HepG2 (cell line): ENCODE data around the gene TGFA. TPM values are rescaled to one million over a fixed set of nuclear protein-coding genes. Genes with fewer than 3 reads are reported as not detected.

Experiments
- ELF3 ChIP-seq: IDR thresholded peaks from 2 replicates; pipeline ENCODE4 v1.6.1; 2016; ENCODE audit warnings: missing genetic modification reagents, missing compliant biosample characterization
- FLYWCH1 ChIP-seq: sonication (generic); formaldehyde crosslinking; IDR thresholded peaks from 2 replicates; pipeline ENCODE4 v1.8.1; 2023; ENCODE audit warnings: mild to moderate bottlenecking, missing genetic modification reagents
- NCOA2 ChIP-seq: sonication (generic); formaldehyde crosslinking; IDR thresholded peaks from 2 replicates; pipeline ENCODE4 v1.8.0; 2022; ENCODE audit warnings: inconsistent platforms
- NRL ChIP-seq: sonication (generic); formaldehyde crosslinking; IDR thresholded peaks from 2 replicates; pipeline ENCODE4 v1.5.0; 2020; ENCODE audit warnings: missing genetic modification reagents, mild to moderate bottlenecking, moderate library complexity, borderline replicate concordance
- POLR2A ChIP-seq, 2 experiments: IDR thresholded peaks; 2 replicates each; pipeline ENCODE4 v1.6.1; 2011; ENCODE audit warnings: low read depth in 2 of 2, low read length in 2 of 2, mild to moderate bottlenecking in 1 of 2, moderate library complexity in 1 of 2; ENCODE audit not compliant: insufficient read depth in 1 of 2
- POLR2AphosphoS2 ChIP-seq: IDR thresholded peaks from 2 replicates; pipeline ENCODE4 v1.6.1; 2011; ENCODE audit warnings: low read depth, low read length, improper control_type of control experiment
- RFX5 ChIP-seq: IDR thresholded peaks from 2 replicates; pipeline ENCODE4 v1.6.1; 2011; ENCODE audit warnings: low read depth, low read length, improper control_type of control experiment
- SATB2 ChIP-seq: sonication (generic); formaldehyde crosslinking; IDR thresholded peaks from 2 replicates; pipeline ENCODE4 v1.5.0; 2020; ENCODE audit warnings: missing genetic modification reagents
- SIX4 ChIP-seq: sonication (generic); formaldehyde crosslinking; IDR thresholded peaks from 2 replicates; pipeline ENCODE4 v1.4.0; 2020; ENCODE audit warnings: missing genetic modification reagents
- SKI ChIP-seq: fragments of 450-650 bp; IDR thresholded peaks from one replicate; pipeline ENCODE4 v1.6.1; 2018; ENCODE audit warnings: mild to moderate bottlenecking; ENCODE audit not compliant: partially characterized antibody
- SP2 ChIP-seq: sonication (generic); formaldehyde crosslinking; IDR thresholded peaks from 2 replicates; pipeline ENCODE4 v1.5.1; 2020; ENCODE audit warnings: mild to moderate bottlenecking, missing genetic modification reagents
- THYN1 ChIP-seq: sonication (generic); formaldehyde crosslinking; IDR thresholded peaks from 2 replicates; pipeline ENCODE4 v1.8.1; 2023; ENCODE audit warnings: low read depth, mild to moderate bottlenecking, moderate library complexity, missing genetic modification reagents, borderline replicate concordance
- ZNF101 ChIP-seq: sonication (generic); formaldehyde crosslinking; IDR thresholded peaks from 2 replicates; pipeline ENCODE4 v1.4.0; 2020; ENCODE audit warnings: mild to moderate bottlenecking, low read depth, missing genetic modification reagents, borderline replicate concordance
- ZNF138 ChIP-seq: sonication (generic); formaldehyde crosslinking; IDR thresholded peaks from 2 replicates; pipeline ENCODE4 v1.5.0; 2020; ENCODE audit warnings: mild to moderate bottlenecking, low read depth, missing genetic modification reagents
- ZNF331 ChIP-seq: sonication (generic); formaldehyde crosslinking; IDR thresholded peaks from 2 replicates; pipeline ENCODE4 v1.4.0; 2020; ENCODE audit warnings: missing genetic modification reagents
- ZNF430 ChIP-seq: sonication (generic); formaldehyde crosslinking; IDR thresholded peaks from 2 replicates; pipeline ENCODE4 v1.9.0; 2021; ENCODE audit warnings: mild to moderate bottlenecking, missing genetic modification reagents
- ZNF441 ChIP-seq: sonication (generic); formaldehyde crosslinking; IDR thresholded peaks from 2 replicates; pipeline ENCODE4 v1.7.0; 2021; ENCODE audit warnings: missing genetic modification reagents, borderline replicate concordance
- ZNF562 ChIP-seq: sonication (generic); formaldehyde crosslinking; IDR thresholded peaks from 2 replicates; pipeline ENCODE4 v1.8.0; 2022; ENCODE audit warnings: missing genetic modification reagents, borderline replicate concordance
- ZNF563 ChIP-seq: sonication (generic); formaldehyde crosslinking; IDR thresholded peaks from 2 replicates; pipeline ENCODE4 v1.8.0; 2022; ENCODE audit warnings: mild to moderate bottlenecking, moderate library complexity, missing genetic modification reagents
- ZNF577 ChIP-seq: sonication (generic); formaldehyde crosslinking; IDR thresholded peaks from 2 replicates; pipeline ENCODE4 v1.4.0; 2020; ENCODE audit warnings: mild to moderate bottlenecking, low read depth, missing genetic modification reagents, borderline replicate concordance
- ZNF619 ChIP-seq: sonication (generic); formaldehyde crosslinking; IDR thresholded peaks from 2 replicates; pipeline ENCODE4 v1.4.0; 2020; ENCODE audit warnings: mild to moderate bottlenecking, missing genetic modification reagents
- ZNF678 ChIP-seq: sonication (generic); formaldehyde crosslinking; IDR thresholded peaks from 2 replicates; pipeline ENCODE4 v1.4.0; 2020; ENCODE audit warnings: mild to moderate bottlenecking, missing genetic modification reagents
- ZNF749 ChIP-seq: sonication (generic); formaldehyde crosslinking; IDR thresholded peaks from 2 replicates; pipeline ENCODE4 v1.8.0; 2022; ENCODE audit warnings: mild to moderate bottlenecking, missing genetic modification reagents, moderate library complexity, borderline replicate concordance
- ZNF766 ChIP-seq: sonication (generic); formaldehyde crosslinking; IDR thresholded peaks from 2 replicates; pipeline ENCODE4 v1.5.0; 2020; ENCODE audit warnings: missing genetic modification reagents, borderline replicate concordance
- ZNF773 ChIP-seq: sonication (generic); formaldehyde crosslinking; IDR thresholded peaks from 2 replicates; pipeline ENCODE4 v1.4.0; 2020; ENCODE audit warnings: missing genetic modification reagents, borderline replicate concordance
- ZNF776 ChIP-seq: sonication (generic); formaldehyde crosslinking; IDR thresholded peaks from 2 replicates; pipeline ENCODE4 v1.4.0; 2020; ENCODE audit warnings: mild to moderate bottlenecking, missing genetic modification reagents
- ZNF839 ChIP-seq: sonication (generic); formaldehyde crosslinking; IDR thresholded peaks from 2 replicates; pipeline ENCODE4 v1.4.0; 2020; ENCODE audit warnings: missing genetic modification reagents, mild to moderate bottlenecking, borderline replicate concordance
- polyA plus RNA-seq, 8 experiments: library from polyadenylated mRNA; depleted of rRNA in 3 of 8; stranded (reverse) in 7 of 8; unstranded in 1 of 8; fragments of >200 nt; fragmentation: Illumina TruSeq in 4 of 8; extraction: Trizol in 4 of 8; gene quantifications; 2 replicates each; pipeline versions ENCODE4 v1.2.1 to v1.2.3, GENCODE V29; 2011 to 2016; ENCODE audit warnings: low read depth in 4 of 8, missing spikeins in 1 of 8, mixed read lengths in 1 of 8; ENCODE audit not compliant: insufficient read depth in 1 of 8
- total RNA-seq, 5 experiments: library from RNA; depleted of rRNA; stranded (reverse); fragments of >200 nt; fragmentation: Illumina TruSeq; extraction: Trizol; gene quantifications; 2 replicates each; pipeline ENCODE4 v1.2.3, GENCODE V29; 2016; ENCODE audit warnings: low read depth in 1 of 5
- TF ChIP-seq, protein P1 (sequence below): sonication (generic); formaldehyde crosslinking; IDR thresholded peaks from 2 replicates; pipeline ENCODE4 v1.4.0; 2020; ENCODE audit warnings: low read depth, mild to moderate bottlenecking, missing genetic modification reagents
- TF ChIP-seq, protein P2 (sequence below): sonication (generic); formaldehyde crosslinking; IDR thresholded peaks from 2 replicates; pipeline ENCODE4 v1.9.0; 2022; ENCODE audit warnings: low read depth, missing genetic modification reagents
- TF ChIP-seq, protein P3 (sequence below): sonication (generic); formaldehyde crosslinking; IDR thresholded peaks from 2 replicates; pipeline ENCODE4 v1.5.0; 2020; ENCODE audit warnings: missing genetic modification reagents

The TGFA gene
- total and polyA plus RNA-seq, 2 of the 13 experiments (the other 11 are each of a cell fraction or from before 2014, with no cell fraction given): 7.8 to 15.3 TPM

DNA sequence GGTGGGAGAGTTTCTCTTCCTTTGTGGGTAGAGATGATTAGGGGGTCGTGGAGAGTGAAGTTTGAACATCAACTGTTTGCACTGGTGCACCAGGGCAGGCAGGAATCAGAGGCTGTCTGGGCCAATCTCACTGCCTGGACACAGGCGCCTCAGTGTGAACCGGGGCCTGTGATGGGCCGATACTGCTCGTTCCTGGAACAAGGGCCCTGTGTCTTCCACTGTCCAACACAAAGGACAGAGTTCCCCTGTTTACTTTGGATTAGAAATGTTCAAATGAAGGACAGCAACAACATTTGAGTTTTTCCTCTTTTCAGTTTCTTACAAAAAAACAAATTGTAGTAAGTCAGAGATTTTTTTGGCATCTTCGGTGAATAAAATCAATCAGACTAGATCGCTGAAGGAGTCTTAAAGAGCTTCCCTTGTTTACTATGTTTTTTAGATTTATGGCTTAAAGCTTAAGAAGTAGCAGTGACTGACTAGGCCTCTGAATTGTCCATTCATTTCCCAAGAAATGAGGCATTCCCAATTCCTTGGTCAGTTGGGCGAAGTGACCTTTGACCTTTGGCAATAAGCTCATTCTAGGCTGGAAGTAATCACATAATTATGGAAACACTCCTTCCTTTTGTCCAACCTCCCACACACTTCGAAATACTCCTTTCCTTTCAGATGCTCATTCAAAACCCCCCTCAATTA is 11.6 kb upstream of the TGFA start (continued):
- no peak for TF ChIP-seq ZNF766 (CRISPR knock-in tag)
- no peak for TF ChIP-seq ZNF619 (CRISPR knock-in tag)
- no peak for TF ChIP-seq SKI
- no peak for TF ChIP-seq POLR2AphosphoS2
- no peak for TF ChIP-seq ZNF577 (CRISPR knock-in tag)
- TF ChIP-seq ZNF749 (CRISPR knock-in tag): no peak
- TF ChIP-seq FLYWCH1 (CRISPR knock-in tag): no peak
- no peak for TF ChIP-seq ZNF563 (CRISPR knock-in tag)
- no peak for TF ChIP-seq ZNF773
- peak; percentile 89 for TF ChIP-seq NCOA2 (CRISPR knock-in tag)
- no peak for TF ChIP-seq ZNF776
- TF ChIP-seq SIX4 (CRISPR knock-in tag): peak; percentile 40; the same call in 1 of the 2 replicates
- peak; percentile 61; the same call in 1 of the 2 replicates for TF ChIP-seq SATB2
- no peak for TF ChIP-seq SP2 (CRISPR knock-in tag)
- TF ChIP-seq ZNF678 (CRISPR knock-in tag): no peak
- TF ChIP-seq NRL (CRISPR knock-in tag): no peak
- TF ChIP-seq, protein P1, sequence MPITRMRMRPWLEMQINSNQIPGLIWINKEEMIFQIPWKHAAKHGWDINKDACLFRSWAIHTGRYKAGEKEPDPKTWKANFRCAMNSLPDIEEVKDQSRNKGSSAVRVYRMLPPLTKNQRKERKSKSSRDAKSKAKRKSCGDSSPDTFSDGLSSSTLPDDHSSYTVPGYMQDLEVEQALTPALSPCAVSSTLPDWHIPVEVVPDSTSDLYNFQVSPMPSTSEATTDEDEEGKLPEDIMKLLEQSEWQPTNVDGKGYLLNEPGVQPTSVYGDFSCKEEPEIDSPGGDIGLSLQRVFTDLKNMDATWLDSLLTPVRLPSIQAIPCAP: no peak
- no peak for TF ChIP-seq THYN1 (CRISPR knock-in tag)
- TF ChIP-seq ZNF138: no peak
- TF ChIP-seq ZNF331: peak; percentile 91
- TF ChIP-seq ZNF101 (CRISPR knock-in tag): no peak
- TF ChIP-seq RFX5: peak; percentile 93
- TF ChIP-seq POLR2A (IDR thresholded peaks at IDR 0.05; ENCODE audit: insufficient read depth in 1 of 2, low read depth in 2 of 2, low read length in 2 of 2): peak in 1 of 2 experiments; percentile 45; a peak in 1 of 4 replicates
- no peak for TF ChIP-seq ZNF430 (CRISPR knock-in tag)
- TF ChIP-seq, protein P2, sequence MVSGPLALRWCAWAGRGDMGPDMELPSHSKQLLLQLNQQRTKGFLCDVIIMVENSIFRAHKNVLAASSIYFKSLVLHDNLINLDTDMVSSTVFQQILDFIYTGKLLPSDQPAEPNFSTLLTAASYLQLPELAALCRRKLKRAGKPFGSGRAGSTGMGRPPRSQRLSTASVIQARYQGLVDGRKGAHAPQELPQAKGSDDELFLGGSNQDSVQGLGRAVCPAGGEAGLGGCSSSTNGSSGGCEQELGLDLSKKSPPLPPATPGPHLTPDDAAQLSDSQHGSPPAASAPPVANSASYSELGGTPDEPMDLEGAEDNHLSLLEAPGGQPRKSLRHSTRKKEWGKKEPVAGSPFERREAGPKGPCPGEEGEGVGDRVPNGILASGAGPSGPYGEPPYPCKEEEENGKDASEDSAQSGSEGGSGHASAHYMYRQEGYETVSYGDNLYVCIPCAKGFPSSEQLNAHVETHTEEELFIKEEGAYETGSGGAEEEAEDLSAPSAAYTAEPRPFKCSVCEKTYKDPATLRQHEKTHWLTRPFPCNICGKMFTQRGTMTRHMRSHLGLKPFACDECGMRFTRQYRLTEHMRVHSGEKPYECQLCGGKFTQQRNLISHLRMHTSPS (CRISPR knock-in tag): no peak
- TF ChIP-seq, protein P3, sequence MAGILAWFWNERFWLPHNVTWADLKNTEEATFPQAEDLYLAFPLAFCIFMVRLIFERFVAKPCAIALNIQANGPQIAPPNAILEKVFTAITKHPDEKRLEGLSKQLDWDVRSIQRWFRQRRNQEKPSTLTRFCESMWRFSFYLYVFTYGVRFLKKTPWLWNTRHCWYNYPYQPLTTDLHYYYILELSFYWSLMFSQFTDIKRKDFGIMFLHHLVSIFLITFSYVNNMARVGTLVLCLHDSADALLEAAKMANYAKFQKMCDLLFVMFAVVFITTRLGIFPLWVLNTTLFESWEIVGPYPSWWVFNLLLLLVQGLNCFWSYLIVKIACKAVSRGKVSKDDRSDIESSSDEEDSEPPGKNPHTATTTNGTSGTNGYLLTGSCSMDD (CRISPR knock-in tag): no peak
- peak; percentile 89 for TF ChIP-seq ELF3 (CRISPR knock-in tag)
- TF ChIP-seq ZNF839 (CRISPR knock-in tag): no peak
- TF ChIP-seq ZNF441 (CRISPR knock-in tag): no peak
- no peak for TF ChIP-seq ZNF562 (CRISPR knock-in tag)
